ENCODE results near the gene DNPH1. TPM values are rescaled to one million over a fixed set of nuclear protein-coding genes. Genes with fewer than 3 reads are reported as not detected.

Gene DNPH1
- total and polyA plus RNA-seq, 9 of the 15 experiments (the other 6 are each of a cell fraction or from before 2014, with no cell fraction given) = 7.3 to 300 (median 68.7) TPM

DNA sequence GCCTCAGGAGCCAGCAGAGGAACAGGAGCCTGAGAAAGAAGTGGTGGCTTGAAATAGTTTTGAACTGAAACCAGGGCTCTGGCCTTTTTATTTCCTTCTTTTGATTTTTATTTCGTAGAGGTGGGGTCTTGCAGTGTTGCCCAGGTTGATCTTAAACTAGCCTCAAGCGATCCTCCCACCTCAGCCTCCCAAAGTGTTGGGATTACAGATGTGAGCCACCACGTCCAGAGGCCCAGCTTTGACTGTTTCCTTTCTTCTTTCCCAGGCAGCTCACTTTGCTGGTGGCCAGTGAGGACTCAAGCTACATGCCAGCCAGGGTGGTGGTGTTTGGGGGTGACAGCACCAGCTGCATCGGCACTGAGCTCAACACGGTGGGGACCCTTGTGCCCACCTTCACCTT lies 26.8 kb downstream of the DNPH1 start:
- Histone ChIP-seq H3K4me2 (ENCODE audit: insufficient read depth, low read length) (no peak overlapping the region), H3K27me3 (ENCODE audit: control insufficient read depth in 2 of 2, insufficient read depth in 2 of 2, low read length in 2 of 2) (no peaks in the 10 kb centered on the region), H3K9me1 (ENCODE audit: control insufficient read depth, insufficient read depth, low read length) (no peaks in the 10 kb centered on the region), H3K9me3 (replicated peaks; ENCODE audit: control insufficient read depth, insufficient read depth, low read depth, low read length) (no peaks in the 10 kb centered on the region), H3K79me2 (ENCODE audit: control insufficient read depth, insufficient read depth, low read length) (no peaks in the 10 kb centered on the region), H2AFZ (ENCODE audit: low read depth, low read length) (no peak overlapping the region), H3K36me3 (ENCODE audit: control insufficient read depth, insufficient read depth, low read length) (0 out of 3 replicates have a peak, but pooled peaks cover 4% of the 10 kb centered on the region), H3K4me1 (replicated peaks in 1 of 2; ENCODE audit: control insufficient read depth in 2 of 2, insufficient read depth in 2 of 2, low read length in 2 of 2) (peaks cover 0 to 6% of the 10 kb centered on the region in 2 experiments; a peak in 2 of 5 replicates), H4K20me1 (replicated peaks; ENCODE audit: control insufficient read depth, insufficient read depth, low read length) (no peaks in the 10 kb centered on the region; the same call in 1 of the 2 replicates), H3K4me3 (no peak overlapping the region), H3K27ac (ENCODE audit: extremely low read depth, low read depth, low read length) (no peak overlapping the region), H3K9ac (ENCODE audit: insufficient read depth in 1 of 2, low read depth in 2 of 2, low read length in 2 of 2) (peak overlapping the region in 1 of 2 experiments; percentile 69; a peak in 1 of 4 replicates)
- CTCF ChIA-PET (ENCODE audit: low intra/inter-chr PET ratio) = no interaction called here
- no TSS peak for BruUV-seq (replicated peaks)
- TF ChIP-seq, protein P1, sequence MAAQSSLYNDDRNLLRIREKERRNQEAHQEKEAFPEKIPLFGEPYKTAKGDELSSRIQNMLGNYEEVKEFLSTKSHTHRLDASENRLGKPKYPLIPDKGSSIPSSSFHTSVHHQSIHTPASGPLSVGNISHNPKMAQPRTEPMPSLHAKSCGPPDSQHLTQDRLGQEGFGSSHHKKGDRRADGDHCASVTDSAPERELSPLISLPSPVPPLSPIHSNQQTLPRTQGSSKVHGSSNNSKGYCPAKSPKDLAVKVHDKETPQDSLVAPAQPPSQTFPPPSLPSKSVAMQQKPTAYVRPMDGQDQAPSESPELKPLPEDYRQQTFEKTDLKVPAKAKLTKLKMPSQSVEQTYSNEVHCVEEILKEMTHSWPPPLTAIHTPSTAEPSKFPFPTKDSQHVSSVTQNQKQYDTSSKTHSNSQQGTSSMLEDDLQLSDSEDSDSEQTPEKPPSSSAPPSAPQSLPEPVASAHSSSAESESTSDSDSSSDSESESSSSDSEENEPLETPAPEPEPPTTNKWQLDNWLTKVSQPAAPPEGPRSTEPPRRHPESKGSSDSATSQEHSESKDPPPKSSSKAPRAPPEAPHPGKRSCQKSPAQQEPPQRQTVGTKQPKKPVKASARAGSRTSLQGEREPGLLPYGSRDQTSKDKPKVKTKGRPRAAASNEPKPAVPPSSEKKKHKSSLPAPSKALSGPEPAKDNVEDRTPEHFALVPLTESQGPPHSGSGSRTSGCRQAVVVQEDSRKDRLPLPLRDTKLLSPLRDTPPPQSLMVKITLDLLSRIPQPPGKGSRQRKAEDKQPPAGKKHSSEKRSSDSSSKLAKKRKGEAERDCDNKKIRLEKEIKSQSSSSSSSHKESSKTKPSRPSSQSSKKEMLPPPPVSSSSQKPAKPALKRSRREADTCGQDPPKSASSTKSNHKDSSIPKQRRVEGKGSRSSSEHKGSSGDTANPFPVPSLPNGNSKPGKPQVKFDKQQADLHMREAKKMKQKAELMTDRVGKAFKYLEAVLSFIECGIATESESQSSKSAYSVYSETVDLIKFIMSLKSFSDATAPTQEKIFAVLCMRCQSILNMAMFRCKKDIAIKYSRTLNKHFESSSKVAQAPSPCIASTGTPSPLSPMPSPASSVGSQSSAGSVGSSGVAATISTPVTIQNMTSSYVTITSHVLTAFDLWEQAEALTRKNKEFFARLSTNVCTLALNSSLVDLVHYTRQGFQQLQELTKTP (IDR thresholded peaks at IDR 0.05; ENCODE audit: low read depth in 1 of 2, partially characterized antibody in 2 of 2) = no peak
- TF ChIP-seq, protein P2, sequence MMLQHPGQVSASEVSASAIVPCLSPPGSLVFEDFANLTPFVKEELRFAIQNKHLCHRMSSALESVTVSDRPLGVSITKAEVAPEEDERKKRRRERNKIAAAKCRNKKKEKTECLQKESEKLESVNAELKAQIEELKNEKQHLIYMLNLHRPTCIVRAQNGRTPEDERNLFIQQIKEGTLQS (IDR thresholded peaks at IDR 0.05) = no peak
- TF ChIP-seq, protein P2 (CRISPR knock-in tag; conservative IDR thresholded peaks at IDR 0.05) = no peak
- TF ChIP-seq MED1 (CRISPR knock-in tag; IDR thresholded peaks at IDR 0.05; ENCODE audit: borderline replicate concordance) = no peak
- no peak for TF ChIP-seq ZEB2 (IDR thresholded peaks at IDR 0.05)
- TF ChIP-seq ZNF121 (CRISPR knock-in tag; conservative IDR thresholded peaks at IDR 0.05) = 0 out of 2 replicates have a peak, but pooled peaks have one; percentile 12
- in situ Hi-C loops (cut with MboI) (no loop called here), intact Hi-C loops (cut with micrococcal nuclease) (no loop called here)
- DNase-seq (ENCODE audit: extremely low read depth in 1 of 4, low spot score in 3 of 4) = no peak
- no peak for ATAC-seq
- POLR2A ChIA-PET = interaction anchor here (0.6 to 3.8 kb wide), 6 partner anchors 10 to 275 kb away, joined by 3 to 15 read pairs (median 7); no protein-coding TSS in a partner anchor
- no peak for FAIRE-seq
- 45% methylated on average over 5 of the region's 5 CpGs for WGBS (ENCODE audit: insufficient coverage, low coverage, missing lambda C conversion rate)
